T-cell (primary cell): ENCODE measurements around the gene OR52R1. TPM values are rescaled to one million over a fixed set of nuclear protein-coding genes. Genes with fewer than 3 reads are reported as not detected.
"Not testable (repeated sequence)": the region's sequence is repeated elsewhere in the genome, so short reads cannot be mapped to it uniquely, and the experiment has no call there.

Experiments
- ATAC-seq, 4 experiments: fragments of 200-7000 bp in 3 of 4; fragments of 150-1000 bp in 1 of 4; cut with Tn5 transposase; replicated peaks in 1 of 4; 1 replicate in 3 of 4; 2 replicates in 1 of 4; pipeline ENCODE4 v1.10.0; 2021; ENCODE audit warnings: moderate library complexity in 3 of 4, mild to moderate bottlenecking in 2 of 4, moderate number of reproducible peaks in 1 of 4
- CTCF ChIA-PET, 2 donors: fragments of 300-600 bp; sonication (Branson Sonifier 250); formaldehyde crosslinking; loops; one replicate each; lab custom pipeline; 2022; ENCODE audit warnings: antibody characterized with exemption in 2 of 2; lab: Charles Lee
- POLR2A ChIA-PET, 2 donors: fragments of 300-600 bp; sonication (Branson Sonifier 250); formaldehyde crosslinking; loops; one replicate each; lab custom pipeline; 2022; ENCODE audit warnings: antibody characterized with exemption in 2 of 2; lab: Charles Lee
- DNase-seq, 35 experiments: peaks; one replicate each; pipeline versions ENCODE4 v3.0.0 to v3.0.0-alpha.2; 2013 to 2023
- H3K27ac ChIP-seq: one replicate; pipeline ENCODE4 v1.5.1; 2013; ENCODE audit warnings: low read length
- H3K27me3 ChIP-seq, 2 experiments: replicated peaks in 1 of 2; 1 replicate in 1 of 2; 2 replicates in 1 of 2; pipeline versions ENCODE4 v1.6.1 to v1.7.0; 2013; ENCODE audit warnings: low read length in 1 of 2, mixed read lengths in 1 of 2; ENCODE audit not compliant: control insufficient read depth in 2 of 2, insufficient read depth in 2 of 2; ENCODE audit errors: extremely low read depth in 1 of 2
- H3K36me3 ChIP-seq, 2 donors: 1 replicate in 1 of 2; 2 replicates in 1 of 2; pipeline versions ENCODE4 v1.6.1 to v1.7.0; 2013; ENCODE audit warnings: low read length in 1 of 2; ENCODE audit not compliant: control insufficient read depth in 2 of 2, insufficient read depth in 1 of 2; ENCODE audit errors: extremely low read depth in 1 of 2
- H3K4me1 ChIP-seq, 2 experiments: 1 replicate in 1 of 2; 2 replicates in 1 of 2; pipeline versions ENCODE4 v1.6.1 to v1.7.0; 2013; ENCODE audit warnings: low read length in 2 of 2, mixed read lengths in 1 of 2; ENCODE audit not compliant: insufficient read depth in 2 of 2, control insufficient read depth in 1 of 2; ENCODE audit errors: extremely low read depth in 1 of 2
- H3K4me3 ChIP-seq, 2 donors: 1 replicate in 1 of 2; 2 replicates in 1 of 2; pipeline versions ENCODE4 v1.5.1 to v1.7.0; 2013; ENCODE audit warnings: mild to moderate bottlenecking in 2 of 2, low read length in 1 of 2, moderate library complexity in 1 of 2; ENCODE audit not compliant: control insufficient read depth in 1 of 2; ENCODE audit errors: extremely low read depth in 1 of 2
- H3K9me3 ChIP-seq: 2 replicates; pipeline ENCODE4 v1.7.0; 2013
- H3K27ac Mint-ChIP-seq, 2 donors: one replicate each; pipeline ENCODE4 v1.8.0; 2020 to 2021; ENCODE audit warnings: mild to moderate bottlenecking in 2 of 2, mixed read lengths in 2 of 2
- H3K27me3 Mint-ChIP-seq, 2 donors: one replicate each; pipeline ENCODE4 v1.8.0; 2021 to 2022; ENCODE audit warnings: mixed read lengths in 2 of 2
- H3K36me3 Mint-ChIP-seq: one replicate; pipeline ENCODE4 v1.8.0; 2021; ENCODE audit warnings: mixed read lengths
- H3K4me1 Mint-ChIP-seq, 3 donors: one replicate each; pipeline ENCODE4 v1.8.0; 2020 to 2022; ENCODE audit warnings: mixed read lengths in 3 of 3, mild to moderate bottlenecking in 1 of 3
- H3K4me3 Mint-ChIP-seq, 3 donors: one replicate each; pipeline ENCODE4 v1.8.0; 2020 to 2022; ENCODE audit warnings: mild to moderate bottlenecking in 3 of 3, mixed read lengths in 3 of 3, moderate library complexity in 3 of 3
- H3K9me3 Mint-ChIP-seq, 3 donors: one replicate each; pipeline ENCODE4 v1.8.0; 2020 to 2022; ENCODE audit warnings: mixed read lengths in 3 of 3
- WGBS: methylation state at CpG from one replicate; pipeline ENCODE4 v1.1.5; 2013; ENCODE audit warnings: missing lambda C conversion rate; ENCODE audit not compliant: insufficient coverage; 5-methylcytosine and 5-hydroxymethylcytosine counted together
- total RNA-seq, 35 experiments: library from RNA in 6 of 35; stranded (reverse) in 6 of 35; fragments of 120-200 nt in 1 of 35; gene quantifications; one replicate each; pipeline versions ENCODE4 v1.2.1 to v1.2.4 and lab custom pipeline; 2013 to 2026

OR52R1 gene
- total RNA-seq, 5 donors from 2014 or later (not counting 1 experiment from before 2014, with no cell fraction given) = not detected

DNA sequence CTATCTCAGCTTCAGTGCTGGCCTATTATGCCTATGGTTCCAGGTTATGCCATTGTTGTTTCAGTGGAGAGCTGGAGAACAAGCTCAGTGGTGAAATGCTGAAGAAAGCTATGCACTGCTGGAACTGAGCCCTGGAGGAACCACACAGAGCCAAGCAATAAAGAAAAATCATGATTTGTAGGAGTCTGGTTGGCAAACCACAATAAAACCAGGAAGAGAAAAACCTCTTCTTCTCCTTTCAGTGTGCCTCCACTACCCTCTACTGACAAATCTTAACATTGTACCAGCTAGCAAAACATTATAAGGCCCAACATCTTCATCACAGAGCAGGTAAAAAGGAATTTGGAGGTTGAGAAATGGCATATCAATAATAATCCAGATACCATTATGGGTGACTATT, 22.2 kb upstream of the OR52R1 start:
- H3K36me3 ChIP-seq = no peaks in the 10 kb centered on the region
- no peaks in the 10 kb centered on the region for H3K9me3 ChIP-seq
- no peaks in the 10 kb centered on the region for H3K4me1 ChIP-seq
- DNase-seq (no peak), ATAC-seq (no peak)
- Mint-ChIP-seq H3K4me3 (no peak overlapping the region), H3K27me3 (peaks cover 0 to 21% of the 10 kb centered on the region in 2 donors), H3K4me1 (no peaks in the 10 kb centered on the region), H3K27ac (no peak overlapping the region), H3K9me3 (peaks cover 0 to 3% (median 0%) of the 10 kb centered on the region in 3 donors), H3K36me3 (no peaks in the 10 kb centered on the region)
- H3K4me3 ChIP-seq = no peak overlapping the region
- ChIA-PET POLR2A (interaction anchor here in 1 of 2 donors (0.6 kb wide), 1 partner anchor 169 kb away, joined by 3 read pairs; no protein-coding TSS in a partner anchor), CTCF (no interaction called here)
- H3K27me3 ChIP-seq = peaks cover 0 to 3% of the 10 kb centered on the region in 2 experiments
- H3K27ac ChIP-seq = no peak overlapping the region

DNA sequence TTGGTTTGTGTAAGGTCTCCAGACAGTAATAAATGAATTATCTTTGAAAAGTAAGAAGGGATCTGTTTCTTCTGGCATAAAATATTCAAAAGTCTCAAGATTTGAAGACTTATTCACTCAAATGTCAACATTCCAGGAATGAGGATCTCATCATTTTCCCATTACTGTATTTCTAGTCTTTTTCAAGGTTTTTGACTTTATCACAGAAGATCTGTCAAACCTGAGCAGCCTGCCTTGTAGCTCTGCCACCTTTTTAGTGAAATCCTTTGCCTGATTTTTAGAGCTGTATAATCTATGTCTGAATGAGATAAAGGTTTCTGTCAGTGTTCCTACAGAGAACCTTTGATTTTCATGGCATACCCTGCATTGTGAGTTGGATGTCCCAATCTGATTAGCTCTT, 21.0 kb upstream of the OR52R1 start:
- ATAC-seq = no peak
- peaks cover 0 to 3% of the 10 kb centered on the region in 2 experiments for H3K27me3 ChIP-seq
- no peak overlapping the region for H3K4me3 ChIP-seq
- ChIA-PET POLR2A (no interaction called here), CTCF (no interaction called here)
- no peaks in the 10 kb centered on the region for H3K36me3 ChIP-seq
- no peak overlapping the region for H3K27ac Mint-ChIP-seq
- no peak overlapping the region for H3K4me3 Mint-ChIP-seq
- H3K9me3 Mint-ChIP-seq = peaks cover 0 to 4% (median 0%) of the 10 kb centered on the region in 3 donors
- H3K36me3 Mint-ChIP-seq = no peaks in the 10 kb centered on the region
- DNase-seq = no peak
- peaks cover 0 to 23% of the 10 kb centered on the region in 2 donors for H3K27me3 Mint-ChIP-seq
- H3K9me3 ChIP-seq = no peaks in the 10 kb centered on the region
- no peaks in the 10 kb centered on the region for H3K4me1 ChIP-seq
- no peaks in the 10 kb centered on the region for H3K4me1 Mint-ChIP-seq
- no peak overlapping the region for H3K27ac ChIP-seq

DNA sequence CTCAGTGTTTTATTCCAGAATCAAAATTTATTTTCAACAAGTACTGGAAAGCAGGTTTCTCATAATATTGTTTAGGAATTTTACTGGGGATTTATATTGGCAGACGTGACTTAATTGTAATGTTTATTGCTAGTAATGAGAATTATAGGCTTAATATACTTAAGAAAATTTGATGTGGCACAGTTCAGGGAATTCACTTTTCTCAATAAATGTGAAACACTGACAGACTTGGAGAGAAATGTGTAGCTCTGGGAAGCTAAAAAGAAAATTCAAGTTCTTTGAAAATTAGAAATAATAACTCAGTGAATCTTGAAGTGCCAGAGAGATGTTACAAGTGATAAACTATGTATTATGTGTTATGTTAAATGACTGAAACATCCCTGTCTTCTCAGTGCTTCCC, 16.8 kb upstream of the OR52R1 start, which contains the start of gene OR51F2:
OR51F2 (plus strand) TSS at position 301 of the 400 bp plus-strand sequence. CDS start 101 bp downstream, outside the sequence.
- Mint-ChIP-seq H3K4me1 (no peaks in the 10 kb centered on the region), H3K4me3 (no peak within 1 kb of the TSS), H3K27ac (no peak within 1 kb of the TSS), H3K27me3 (peaks cover 0 to 23% of the 10 kb centered on the region in 2 donors), H3K36me3 (no peaks in the 10 kb centered on the region), H3K9me3 (peaks cover 0 to 4% (median 0%) of the 10 kb centered on the region in 3 donors)
- ATAC-seq = no peak
- H3K27me3 ChIP-seq = peaks cover 0 to 3% of the 10 kb centered on the region in 2 experiments
- whole genome bisulfite sequencing = no CpG with 5 or more reads among the region's 1 CpG
- ChIA-PET POLR2A (no interaction called here), CTCF (no interaction called here)
- no peak within 1 kb of the TSS for H3K27ac ChIP-seq
- H3K4me3 ChIP-seq = no peak within 1 kb of the TSS
- no peaks in the 10 kb centered on the region for H3K36me3 ChIP-seq
- H3K9me3 ChIP-seq = no peaks in the 10 kb centered on the region
- DNase-seq = no peak
- no peaks in the 10 kb centered on the region for H3K4me1 ChIP-seq

DNA sequence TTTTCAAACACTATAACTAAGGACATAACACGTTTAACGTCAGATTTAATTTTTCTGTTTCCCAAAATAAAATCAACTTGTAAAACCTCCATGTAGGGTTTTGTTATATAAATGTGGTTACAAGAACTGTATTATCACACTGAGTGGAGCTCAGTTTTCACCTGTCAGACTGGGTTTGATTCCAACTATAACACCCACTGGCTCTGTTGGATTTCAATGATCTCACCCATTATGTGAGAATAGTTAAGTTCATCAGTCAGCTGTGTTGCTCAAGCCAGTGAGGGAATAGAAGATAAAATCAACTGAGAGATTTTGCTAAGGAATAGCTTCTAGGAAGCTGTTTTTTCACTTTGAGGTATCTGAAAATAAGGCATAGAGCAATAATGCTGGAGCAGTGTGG, 5.1 kb upstream of the OR52R1 start:
- Mint-ChIP-seq H3K9me3 (no peaks in the 10 kb centered on the region), H3K27me3 (peaks cover 2 to 3% of the 10 kb centered on the region in 2 donors), H3K27ac (no peak overlapping the region), H3K4me1 (no peaks in the 10 kb centered on the region), H3K36me3 (no peaks in the 10 kb centered on the region), H3K4me3 (no peak overlapping the region)
- DNase-seq (no peak), ATAC-seq (no peak)
- Histone ChIP-seq H3K36me3 (no peaks in the 10 kb centered on the region), H3K27me3 (no peaks in the 10 kb centered on the region), H3K27ac (no peak overlapping the region), H3K4me3 (no peak overlapping the region), H3K9me3 (no peaks in the 10 kb centered on the region), H3K4me1 (no peaks in the 10 kb centered on the region)
- POLR2A ChIA-PET = no interaction called here
- WGBS = no CpG with 5 or more reads among the region's 2 CpGs
- CTCF ChIA-PET = no interaction called here

DNA sequence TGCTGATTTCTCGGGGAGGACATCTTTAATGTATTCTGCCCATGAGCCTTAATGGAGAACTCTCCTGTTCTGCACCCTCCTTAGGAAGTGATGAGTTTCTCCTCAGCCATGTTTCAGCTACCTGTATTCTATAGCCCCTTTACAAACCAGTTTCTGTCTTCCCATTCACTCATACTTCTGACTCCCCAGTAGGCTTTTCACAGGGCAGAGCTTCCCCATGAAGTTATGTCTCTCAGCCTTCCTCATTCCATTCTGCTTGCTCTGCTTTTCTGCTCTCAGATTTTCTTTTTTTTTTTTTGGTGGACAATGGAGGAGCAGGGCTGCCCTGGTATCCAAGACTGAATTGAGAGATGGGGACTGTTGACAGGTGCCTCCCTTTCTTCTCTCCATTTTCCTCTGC, 4.3 kb upstream of the OR52R1 start:
- peaks cover 0 to 7% (median 0%) of the 10 kb centered on the region in 3 donors for H3K9me3 Mint-ChIP-seq

DNA sequence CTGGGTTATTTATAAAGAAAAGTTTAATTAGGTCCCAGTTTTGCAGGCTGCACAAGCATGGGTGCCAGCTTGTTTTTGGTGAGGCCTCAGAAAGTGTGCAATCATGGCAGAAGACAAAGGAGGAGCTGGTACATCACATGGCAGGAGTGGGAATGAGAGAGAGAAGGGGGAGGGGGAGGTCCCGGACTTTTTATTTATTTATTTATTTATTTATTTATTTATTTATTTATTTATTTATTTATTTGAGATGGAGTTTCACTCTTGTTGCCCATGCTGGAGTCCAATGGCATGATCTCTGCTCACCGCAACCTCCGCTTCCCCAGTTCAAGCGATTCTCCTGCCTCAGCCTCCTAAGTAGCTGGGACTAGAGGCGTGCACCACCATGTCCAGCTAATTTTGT, 2.9 kb downstream of the OR52R1 start:
- H3K27me3 ChIP-seq, H3K4me3 ChIP-seq, H3K27ac Mint-ChIP-seq, H3K27ac ChIP-seq, DNase-seq, H3K4me3 Mint-ChIP-seq, H3K4me1 Mint-ChIP-seq, H3K4me1 ChIP-seq, H3K9me3 Mint-ChIP-seq, H3K36me3 Mint-ChIP-seq, POLR2A ChIA-PET, H3K9me3 ChIP-seq, ATAC-seq, CTCF ChIA-PET, H3K36me3 ChIP-seq: not testable (repeated sequence)
- 88% methylated on average over 3 of the region's 5 CpGs for WGBS
- H3K27me3 Mint-ChIP-seq = peaks cover 0 to 10% of the 10 kb centered on the region in 2 donors

More for the DNA sequence above, 4.3 kb upstream of the OR52R1 start:
- no peak overlapping the region for H3K27ac Mint-ChIP-seq
- WGBS = no CpG with 5 or more reads among the region's 1 CpG
- no peaks in the 10 kb centered on the region for H3K4me1 Mint-ChIP-seq
- ATAC-seq = no peak
- Histone ChIP-seq H3K9me3 (no peaks in the 10 kb centered on the region), H3K27me3 (no peaks in the 10 kb centered on the region), H3K27ac (no peak overlapping the region), H3K36me3 (no peaks in the 10 kb centered on the region), H3K4me1 (no peaks in the 10 kb centered on the region), H3K4me3 (no peak overlapping the region)
- ChIA-PET CTCF (no interaction called here), POLR2A (no interaction called here)
- no peaks in the 10 kb centered on the region for H3K36me3 Mint-ChIP-seq
- H3K4me3 Mint-ChIP-seq = no peak overlapping the region
- peaks cover 2 to 7% of the 10 kb centered on the region in 2 donors for H3K27me3 Mint-ChIP-seq
- DNase-seq = no peak
